Measurements from ENCODE around the gene ADAMTSL1.

The ADAMTSL1 gene

GRCh38 chr9:18683851-18684250 lies 209.9 kb downstream of the ADAMTSL1 start:
- H3K36me3 ChIP-seq (ENCODE audit: control insufficient read depth in 1 of 2, insufficient read depth in 2 of 2, low read length in 2 of 2) = no peaks in the 10 kb centered on the region
- no peak overlapping the region for H3K4me3 ChIP-seq (ENCODE audit: low read depth in 1 of 2, low read length in 2 of 2)
- H3K27me3 ChIP-seq (ENCODE audit: control insufficient read depth in 1 of 2, insufficient read depth in 2 of 2, low read length in 2 of 2) = no peaks in the 10 kb centered on the region
- no peak overlapping the region for H3K27ac ChIP-seq (ENCODE audit: low read depth, low read length)
- H3K9me3 ChIP-seq (ENCODE audit: control insufficient read depth in 1 of 2, low read length in 2 of 2) = no peaks in the 10 kb centered on the region
- no peaks in the 10 kb centered on the region for H3K4me1 ChIP-seq (ENCODE audit: control insufficient read depth in 1 of 2, insufficient read depth in 2 of 2, low read length in 2 of 2)
- no peak overlapping the region for H3K9ac ChIP-seq (ENCODE audit: low read depth in 1 of 2, low read length in 2 of 2)

GRCh38 chr9:18684593-18685317 lies 210.8 kb downstream of the ADAMTSL1 start:
- Histone ChIP-seq H3K4me3 (ENCODE audit: low read depth in 1 of 2, low read length in 2 of 2) (no peak overlapping the region), H3K9ac (ENCODE audit: low read depth in 1 of 2, low read length in 2 of 2) (no peak overlapping the region), H3K27ac (ENCODE audit: low read depth, low read length) (no peak overlapping the region), H3K36me3 (ENCODE audit: control insufficient read depth in 1 of 2, insufficient read depth in 2 of 2, low read length in 2 of 2) (no peaks in the 10 kb centered on the region), H3K4me1 (ENCODE audit: control insufficient read depth in 1 of 2, insufficient read depth in 2 of 2, low read length in 2 of 2) (no peaks in the 10 kb centered on the region), H3K27me3 (ENCODE audit: control insufficient read depth in 1 of 2, insufficient read depth in 2 of 2, low read length in 2 of 2) (no peaks in the 10 kb centered on the region), H3K9me3 (ENCODE audit: control insufficient read depth in 1 of 2, low read length in 2 of 2) (no peaks in the 10 kb centered on the region)

DNA sequence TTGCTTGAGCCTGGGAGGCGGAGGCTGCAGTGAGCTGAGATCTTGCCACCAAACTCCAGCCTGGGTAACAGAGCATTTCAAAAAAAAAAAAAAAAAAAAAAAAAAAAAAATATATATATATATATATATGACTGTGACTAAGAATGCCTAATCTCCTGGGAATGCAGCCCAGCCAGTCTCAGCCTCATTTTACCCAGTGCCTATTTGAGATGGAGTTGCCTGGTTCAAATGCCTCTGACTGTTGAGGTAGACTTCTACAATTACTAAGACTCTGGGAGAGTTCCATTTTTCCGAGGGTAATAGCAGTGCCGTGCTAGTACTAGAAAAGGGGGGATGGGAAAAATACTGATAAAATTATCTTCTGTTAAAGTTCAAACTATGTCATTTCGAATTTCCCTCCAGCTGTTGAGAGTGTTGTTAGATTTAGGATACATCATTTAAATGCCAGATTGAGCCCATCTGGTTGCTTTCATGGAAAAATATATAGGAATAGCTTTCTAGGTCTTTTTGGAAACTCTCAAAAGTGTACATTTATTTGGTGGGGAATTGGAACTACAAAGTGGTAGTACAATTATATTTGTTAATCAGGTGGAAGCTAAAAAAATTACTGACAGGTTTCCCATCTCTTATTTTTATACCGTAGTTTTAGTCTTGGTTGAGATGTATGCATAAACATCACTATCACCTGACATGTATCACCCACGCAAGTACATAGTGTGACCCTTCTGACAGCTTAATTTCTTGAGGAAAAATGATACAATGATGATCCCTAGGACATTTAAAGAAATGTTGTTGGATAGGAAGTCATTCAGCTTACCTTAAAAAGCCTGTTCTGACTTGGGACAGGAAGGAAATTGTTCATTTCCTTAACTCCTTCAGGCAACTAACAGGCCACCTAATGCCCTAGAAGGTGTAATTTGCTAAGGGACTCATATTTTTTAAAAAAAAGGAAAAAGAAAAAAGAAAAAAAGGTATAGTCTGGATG lies 214.9 kb downstream of the ADAMTSL1 start:
- no peak overlapping the region for H3K4me3 ChIP-seq (ENCODE audit: low read depth in 1 of 2, low read length in 2 of 2)
- H3K9ac ChIP-seq (ENCODE audit: low read depth in 1 of 2, low read length in 2 of 2) = no peak overlapping the region
- no peaks in the 10 kb centered on the region for H3K36me3 ChIP-seq (ENCODE audit: control insufficient read depth in 1 of 2, insufficient read depth in 2 of 2, low read length in 2 of 2)
- no peaks in the 10 kb centered on the region for H3K4me1 ChIP-seq (ENCODE audit: control insufficient read depth in 1 of 2, insufficient read depth in 2 of 2, low read length in 2 of 2)
- no peak overlapping the region for H3K27ac ChIP-seq (ENCODE audit: low read depth, low read length)
- no peaks in the 10 kb centered on the region for H3K27me3 ChIP-seq (ENCODE audit: control insufficient read depth in 1 of 2, insufficient read depth in 2 of 2, low read length in 2 of 2)
- no peaks in the 10 kb centered on the region for H3K9me3 ChIP-seq (ENCODE audit: control insufficient read depth in 1 of 2, low read length in 2 of 2)

- Histone ChIP-seq H3K9ac (ENCODE audit: low read depth in 1 of 2, low read length in 2 of 2) (no peak overlapping the region), H3K27ac (ENCODE audit: low read depth, low read length) (no peak overlapping the region), H3K4me3 (ENCODE audit: low read depth in 1 of 2, low read length in 2 of 2) (no peak overlapping the region), H3K4me1 (ENCODE audit: control insufficient read depth in 1 of 2, insufficient read depth in 2 of 2, low read length in 2 of 2) (no peaks in the 10 kb centered on the region), H3K27me3 (ENCODE audit: control insufficient read depth in 1 of 2, insufficient read depth in 2 of 2, low read length in 2 of 2) (no peaks in the 10 kb centered on the region), H3K36me3 (ENCODE audit: control insufficient read depth in 1 of 2, insufficient read depth in 2 of 2, low read length in 2 of 2) (no peaks in the 10 kb centered on the region), H3K9me3 (ENCODE audit: control insufficient read depth in 1 of 2, low read length in 2 of 2) (peaks cover 1% of the 10 kb centered on the region in 2 donors)
Observed at GRCh38 chr9:18689921-18690320, 216.0 kb downstream of the ADAMTSL1 start.

- H3K27me3 ChIP-seq (ENCODE audit: control insufficient read depth in 1 of 2, insufficient read depth in 2 of 2, low read length in 2 of 2) = no peaks in the 10 kb centered on the region
- H3K4me1 ChIP-seq (ENCODE audit: control insufficient read depth in 1 of 2, insufficient read depth in 2 of 2, low read length in 2 of 2) = no peaks in the 10 kb centered on the region
- H3K9me3 ChIP-seq (ENCODE audit: control insufficient read depth in 1 of 2, low read length in 2 of 2) = peaks cover 3 to 10% of the 10 kb centered on the region in 2 donors
- H3K27ac ChIP-seq (ENCODE audit: low read depth, low read length) = no peak overlapping the region
- no peaks in the 10 kb centered on the region for H3K36me3 ChIP-seq (ENCODE audit: control insufficient read depth in 1 of 2, insufficient read depth in 2 of 2, low read length in 2 of 2)
- H3K9ac ChIP-seq (ENCODE audit: low read depth in 1 of 2, low read length in 2 of 2) = no peak overlapping the region
- no peak overlapping the region for H3K4me3 ChIP-seq (ENCODE audit: low read depth in 1 of 2, low read length in 2 of 2)
Observed at GRCh38 chr9:18692268-18692667, 218.3 kb downstream of the ADAMTSL1 start.

- Histone ChIP-seq H3K27me3 (ENCODE audit: control insufficient read depth in 1 of 2, insufficient read depth in 2 of 2, low read length in 2 of 2) (no peaks in the 10 kb centered on the region), H3K9me3 (ENCODE audit: control insufficient read depth in 1 of 2, low read length in 2 of 2) (peaks cover 3 to 10% of the 10 kb centered on the region in 2 donors), H3K9ac (ENCODE audit: low read depth in 1 of 2, low read length in 2 of 2) (no peak overlapping the region), H3K4me3 (ENCODE audit: low read depth in 1 of 2, low read length in 2 of 2) (no peak overlapping the region), H3K27ac (ENCODE audit: low read depth, low read length) (no peak overlapping the region), H3K36me3 (ENCODE audit: control insufficient read depth in 1 of 2, insufficient read depth in 2 of 2, low read length in 2 of 2) (no peaks in the 10 kb centered on the region), H3K4me1 (ENCODE audit: control insufficient read depth in 1 of 2, insufficient read depth in 2 of 2, low read length in 2 of 2) (no peaks in the 10 kb centered on the region)
Observed at GRCh38 chr9:18692962-18693361, 219.0 kb downstream of the ADAMTSL1 start.

GRCh38 chr9:18694959-18695668 lies 221.2 kb downstream of the ADAMTSL1 start:
- H3K27ac ChIP-seq (ENCODE audit: low read depth, low read length) = no peak overlapping the region
- no peaks in the 10 kb centered on the region for H3K27me3 ChIP-seq (ENCODE audit: control insufficient read depth in 1 of 2, insufficient read depth in 2 of 2, low read length in 2 of 2)
- no peaks in the 10 kb centered on the region for H3K36me3 ChIP-seq (ENCODE audit: control insufficient read depth in 1 of 2, insufficient read depth in 2 of 2, low read length in 2 of 2)
- H3K9ac ChIP-seq (ENCODE audit: low read depth in 1 of 2, low read length in 2 of 2) = no peak overlapping the region
- H3K4me3 ChIP-seq (ENCODE audit: low read depth in 1 of 2, low read length in 2 of 2) = no peak overlapping the region
- peaks cover 3 to 10% of the 10 kb centered on the region in 2 donors for H3K9me3 ChIP-seq (ENCODE audit: control insufficient read depth in 1 of 2, low read length in 2 of 2)
- H3K4me1 ChIP-seq (ENCODE audit: control insufficient read depth in 1 of 2, insufficient read depth in 2 of 2, low read length in 2 of 2) = no peaks in the 10 kb centered on the region

DNA sequence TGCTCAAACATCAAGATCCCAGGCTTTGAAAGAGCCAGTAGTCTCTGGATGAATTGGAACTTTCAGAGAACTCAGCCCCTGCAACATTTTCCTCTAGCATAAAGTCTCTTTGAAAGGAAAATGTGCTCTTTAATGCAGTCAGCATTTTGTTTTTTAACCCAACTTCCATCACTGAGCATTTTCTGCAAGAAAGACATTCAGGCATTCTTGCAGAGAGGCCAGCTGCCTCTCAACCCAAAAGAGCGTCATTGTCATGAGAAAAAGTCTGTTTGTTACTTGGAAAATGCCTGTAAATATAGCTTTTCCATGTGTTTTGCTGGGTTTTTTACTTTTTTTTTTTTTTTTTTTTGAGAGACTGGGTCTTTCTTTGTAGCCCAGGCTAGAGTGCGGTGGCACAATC lies 225.0 kb downstream of the ADAMTSL1 start:
- H3K4me1 ChIP-seq (ENCODE audit: control insufficient read depth in 1 of 2, insufficient read depth in 2 of 2, low read length in 2 of 2) = no peaks in the 10 kb centered on the region
- H3K9me3 ChIP-seq (ENCODE audit: control insufficient read depth in 1 of 2, low read length in 2 of 2) = peaks cover 3 to 10% of the 10 kb centered on the region in 2 donors
- no peak overlapping the region for H3K27ac ChIP-seq (ENCODE audit: low read depth, low read length)
- no peaks in the 10 kb centered on the region for H3K27me3 ChIP-seq (ENCODE audit: control insufficient read depth in 1 of 2, insufficient read depth in 2 of 2, low read length in 2 of 2)
- no peaks in the 10 kb centered on the region for H3K36me3 ChIP-seq (ENCODE audit: control insufficient read depth in 1 of 2, insufficient read depth in 2 of 2, low read length in 2 of 2)
- no peak overlapping the region for H3K9ac ChIP-seq (ENCODE audit: low read depth in 1 of 2, low read length in 2 of 2)
- no peak overlapping the region for H3K4me3 ChIP-seq (ENCODE audit: low read depth in 1 of 2, low read length in 2 of 2)

GRCh38 chr9:18699764-18700163 lies 225.8 kb downstream of the ADAMTSL1 start:
- no peaks in the 10 kb centered on the region for H3K36me3 ChIP-seq (ENCODE audit: control insufficient read depth in 1 of 2, insufficient read depth in 2 of 2, low read length in 2 of 2)
- no peaks in the 10 kb centered on the region for H3K4me1 ChIP-seq (ENCODE audit: control insufficient read depth in 1 of 2, insufficient read depth in 2 of 2, low read length in 2 of 2)
- H3K27me3 ChIP-seq (ENCODE audit: control insufficient read depth in 1 of 2, insufficient read depth in 2 of 2, low read length in 2 of 2) = no peaks in the 10 kb centered on the region
- no peak overlapping the region for H3K4me3 ChIP-seq (ENCODE audit: low read depth in 1 of 2, low read length in 2 of 2)
- H3K9ac ChIP-seq (ENCODE audit: low read depth in 1 of 2, low read length in 2 of 2) = no peak overlapping the region
- H3K9me3 ChIP-seq (ENCODE audit: control insufficient read depth in 1 of 2, low read length in 2 of 2) = peaks cover 3 to 10% of the 10 kb centered on the region in 2 donors
- no peak overlapping the region for H3K27ac ChIP-seq (ENCODE audit: low read depth, low read length)

GRCh38 chr9:18700714-18701113 lies 226.8 kb downstream of the ADAMTSL1 start:
- Histone ChIP-seq H3K27me3 (ENCODE audit: control insufficient read depth in 1 of 2, insufficient read depth in 2 of 2, low read length in 2 of 2) (no peaks in the 10 kb centered on the region), H3K9me3 (ENCODE audit: control insufficient read depth in 1 of 2, low read length in 2 of 2) (peaks cover 0 to under 1% of the 10 kb centered on the region in 2 donors), H3K4me1 (ENCODE audit: control insufficient read depth in 1 of 2, insufficient read depth in 2 of 2, low read length in 2 of 2) (no peaks in the 10 kb centered on the region), H3K4me3 (ENCODE audit: low read depth in 1 of 2, low read length in 2 of 2) (no peak overlapping the region), H3K27ac (ENCODE audit: low read depth, low read length) (no peak overlapping the region), H3K9ac (ENCODE audit: low read depth in 1 of 2, low read length in 2 of 2) (no peak overlapping the region), H3K36me3 (ENCODE audit: control insufficient read depth in 1 of 2, insufficient read depth in 2 of 2, low read length in 2 of 2) (no peaks in the 10 kb centered on the region)

Measured in duodenal mucosa (tissue), 2 donors.